Fibroblast of lung (primary cell): ENCODE measurements around the gene STATH. TPM values are rescaled to one million over a fixed set of nuclear protein-coding genes. Genes with fewer than 3 reads are reported as not detected.

ENCODE experiments used
- DNase-seq, 2 donors: peaks; one replicate each; pipeline versions ENCODE4 v3.0.0 to v3.0.0-alpha.2; 2010; ENCODE audit warnings: low read depth in 2 of 2
- H2AFZ ChIP-seq: 2 replicates; pipeline ENCODE4 v1.5.1; 2012; ENCODE audit warnings: low read length, control low read depth, inconsistent platforms
- H3K27ac ChIP-seq: 2 replicates; pipeline ENCODE4 v1.5.1; 2011; ENCODE audit warnings: low read length, control low read depth; ENCODE audit not compliant: insufficient read depth
- H3K27me3 ChIP-seq: 2 replicates; pipeline ENCODE4 v1.5.1; 2011; ENCODE audit warnings: mild to moderate bottlenecking, low read length; ENCODE audit not compliant: control insufficient read depth, insufficient read depth
- H3K36me3 ChIP-seq: 2 replicates; pipeline ENCODE4 v1.5.1; 2011; ENCODE audit warnings: low read length; ENCODE audit not compliant: control insufficient read depth, insufficient read depth
- H3K4me1 ChIP-seq: 2 replicates; pipeline ENCODE4 v1.5.1; 2011; ENCODE audit warnings: low read length; ENCODE audit not compliant: control insufficient read depth, insufficient read depth; ENCODE audit errors: extremely low read depth
- H3K4me2 ChIP-seq: 2 replicates; pipeline ENCODE4 v1.5.1; 2011; ENCODE audit warnings: low read length, control low read depth; ENCODE audit not compliant: insufficient read depth; ENCODE audit errors: extremely low read depth
- H3K4me3 ChIP-seq, 4 experiments: fragments of 200-600 bp in 1 of 4; sonication (generic) in 1 of 4; replicated peaks in 1 of 4; 2 replicates each; pipeline ENCODE4 v1.5.1; 2011 to 2016; ENCODE audit warnings: low read length in 4 of 4, low read depth in 3 of 4, mild to moderate bottlenecking in 3 of 4, control low read depth in 2 of 4, inconsistent platforms in 1 of 4, mixed read lengths in 1 of 4; ENCODE audit not compliant: insufficient read depth in 1 of 4; ENCODE audit errors: control extremely low read depth in 1 of 4
- H3K79me2 ChIP-seq: 2 replicates; pipeline ENCODE4 v1.5.1; 2012; ENCODE audit warnings: mild to moderate bottlenecking, low read length, inconsistent platforms; ENCODE audit not compliant: control insufficient read depth, insufficient read depth
- H3K9ac ChIP-seq: 2 replicates; pipeline ENCODE4 v1.5.1; 2011; ENCODE audit warnings: mild to moderate bottlenecking, low read length, control low read depth; ENCODE audit not compliant: insufficient read depth
- H3K9me3 ChIP-seq: 2 replicates; pipeline ENCODE4 v1.5.1; 2012; ENCODE audit warnings: low read depth, low read length; ENCODE audit not compliant: control insufficient read depth, insufficient read depth
- H4K20me1 ChIP-seq: 2 replicates; pipeline ENCODE4 v1.5.1; 2011; ENCODE audit warnings: low read length; ENCODE audit not compliant: control insufficient read depth, insufficient read depth; ENCODE audit errors: extremely low read depth
- CTCF ChIP-seq, 2 donors: IDR thresholded peaks in 1 of 2; conservative IDR thresholded peaks in 1 of 2; 1 replicate in 1 of 2; 2 replicates in 1 of 2; pipeline ENCODE4 v1.5.1; 2011 to 2012; ENCODE audit warnings: low read length in 2 of 2, control low read depth in 1 of 2, inconsistent platforms in 1 of 2, low read depth in 1 of 2, mild to moderate bottlenecking in 1 of 2
- EZH2 ChIP-seq: IDR thresholded peaks from 2 replicates; pipeline ENCODE4 v1.5.1; 2012; ENCODE audit warnings: low read length, control low read depth, mild to moderate bottlenecking; ENCODE audit errors: missing control alignments
- polyA plus RNA-seq, 2 donors: library from polyadenylated mRNA; depleted of rRNA in 1 of 2; stranded (reverse) in 1 of 2; unstranded in 1 of 2; fragments of >200 nt; gene quantifications; 2 replicates each; pipeline ENCODE4 v1.2.1, GENCODE V29; 2011 to 2012; ENCODE audit warnings: missing spikeins in 1 of 2
- total RNA-seq: library from RNA; depleted of rRNA; stranded (reverse); fragments of >200 nt; gene quantifications from 2 replicates; pipeline ENCODE4 v1.2.1, GENCODE V29; 2014

The STATH gene
- total and polyA plus RNA-seq, 2 donors (not counting 1 experiment from before 2014, with no cell fraction given): not detected

- Histone ChIP-seq H3K4me2 (no peak within 1 kb of the TSS), H3K36me3 (no peaks in the 10 kb centered on the region), H3K9me3 (no peaks in the 10 kb centered on the region), H3K4me1 (no peaks in the 10 kb centered on the region), H4K20me1 (no peaks in the 10 kb centered on the region), H3K27me3 (no peaks in the 10 kb centered on the region), H3K4me3 (no peak within 1 kb of the TSS), H3K27ac (no peak within 1 kb of the TSS), H3K9ac (no peak within 1 kb of the TSS), H3K79me2 (no peaks in the 10 kb centered on the region), H2AFZ (no peak within 1 kb of the TSS)
- no peak for DNase-seq
- TF ChIP-seq EZH2 (no peak), CTCF (conservative IDR thresholded peaks at IDR 0.05 in 1 of 2, IDR thresholded peaks at IDR 0.05 in 1 of 2; ENCODE audit: low read depth in 1 of 2, low read length in 2 of 2) (no peak)
Observed at GRCh38 chr4:69965628-69966027, 30.1 kb upstream of the STATH start, which contains the start of gene CSN2. CSN2 (minus strand) TSS chr4:69965728; CDS start chr4:69960995, 4,733 bp downstream.

GRCh38 chr4:69970071-69970470 lies 25.7 kb upstream of the STATH start:
- H3K9ac ChIP-seq: no peak overlapping the region
- no peaks in the 10 kb centered on the region for H3K36me3 ChIP-seq
- H3K27me3 ChIP-seq: no peaks in the 10 kb centered on the region
- no peak for DNase-seq
- TF ChIP-seq CTCF (conservative IDR thresholded peaks at IDR 0.05 in 1 of 2, IDR thresholded peaks at IDR 0.05 in 1 of 2; ENCODE audit: low read depth in 1 of 2, low read length in 2 of 2): no peak
- TF ChIP-seq EZH2: no peak
- H3K4me2 ChIP-seq: no peak overlapping the region
- H3K27ac ChIP-seq: no peak overlapping the region
- H3K4me3 ChIP-seq: no peak overlapping the region
- H3K4me1 ChIP-seq: no peaks in the 10 kb centered on the region
- no peaks in the 10 kb centered on the region for H3K9me3 ChIP-seq
- no peak overlapping the region for H2AFZ ChIP-seq
- no peaks in the 10 kb centered on the region for H4K20me1 ChIP-seq
- H3K79me2 ChIP-seq: no peaks in the 10 kb centered on the region

- TF ChIP-seq EZH2: no peak
Observed at GRCh38 chr4:69974631-69975030, 21.1 kb upstream of the STATH start.

More at GRCh38 chr4:69974631-69975030, 21.1 kb upstream of the STATH start:
- no peaks in the 10 kb centered on the region for H3K27me3 ChIP-seq
- H3K4me2 ChIP-seq: no peak overlapping the region
- no peaks in the 10 kb centered on the region for H3K79me2 ChIP-seq
- H2AFZ ChIP-seq: no peak overlapping the region
- no peaks in the 10 kb centered on the region for H3K4me1 ChIP-seq
- H3K9me3 ChIP-seq: no peaks in the 10 kb centered on the region
- H3K9ac ChIP-seq: no peak overlapping the region
- H3K36me3 ChIP-seq: no peaks in the 10 kb centered on the region
- no peak overlapping the region for H3K27ac ChIP-seq
- H3K4me3 ChIP-seq: no peak overlapping the region
- H4K20me1 ChIP-seq: no peaks in the 10 kb centered on the region
- DNase-seq: no peak
